HEK293 (cell line): ENCODE results near the gene LRRC7.

Experiments used
- MEIS1 ChIP-seq: sonication (generic); formaldehyde crosslinking; IDR thresholded peaks from 2 replicates; pipeline ENCODE4 v1.8.1; 2022; ENCODE audit warnings: missing genetic modification reagents, mild to moderate bottlenecking, borderline replicate concordance
- MYNN ChIP-seq: fragments of 450-650 bp; formaldehyde crosslinking; IDR thresholded peaks from 2 replicates; pipeline ENCODE4 v1.5.1; 2016; ENCODE audit warnings: missing biosample characterization, missing genetic modification characterization, borderline replicate concordance
- OSR2 ChIP-seq: fragments of 450-650 bp; formaldehyde crosslinking; IDR thresholded peaks from 2 replicates; pipeline ENCODE4 v1.5.1; 2016; ENCODE audit warnings: missing biosample characterization, missing genetic modification characterization
- ZBTB49 ChIP-seq: fragments of 450-650 bp; formaldehyde crosslinking; IDR thresholded peaks from 2 replicates; pipeline ENCODE4 v1.5.1; 2016; ENCODE audit warnings: missing biosample characterization, missing genetic modification characterization, low read depth
- ZNF138 ChIP-seq: fragments of 450-650 bp; formaldehyde crosslinking; IDR thresholded peaks from 2 replicates; pipeline ENCODE4 v1.5.1; 2016; ENCODE audit warnings: missing biosample characterization, missing genetic modification characterization, borderline replicate concordance
- ZNF140 ChIP-seq: fragments of 450-650 bp; formaldehyde crosslinking; IDR thresholded peaks from 2 replicates; pipeline ENCODE4 v1.5.1; 2016; ENCODE audit warnings: missing biosample characterization, missing genetic modification characterization
- ZNF23 ChIP-seq: fragments of 450-650 bp; formaldehyde crosslinking; IDR thresholded peaks from 2 replicates; pipeline ENCODE4 v1.5.1; 2016; ENCODE audit warnings: missing biosample characterization, missing genetic modification characterization, borderline replicate concordance
- ZNF501 ChIP-seq: fragments of 450-650 bp; formaldehyde crosslinking; IDR thresholded peaks from 2 replicates; pipeline ENCODE4 v1.5.1; 2016; ENCODE audit warnings: missing biosample characterization, missing genetic modification characterization
- ZNF664 ChIP-seq: fragments of 450-650 bp; formaldehyde crosslinking; IDR thresholded peaks from 2 replicates; pipeline ENCODE4 v1.5.1; 2016; ENCODE audit warnings: missing biosample characterization, missing genetic modification characterization
- ZNF791 ChIP-seq: fragments of 450-650 bp; formaldehyde crosslinking; IDR thresholded peaks from 2 replicates; pipeline ENCODE4 v1.5.1; 2016; ENCODE audit warnings: missing biosample characterization, missing genetic modification characterization
- TF ChIP-seq, protein P1 (sequence below): fragments of 450-650 bp; formaldehyde crosslinking; IDR thresholded peaks from 2 replicates; pipeline ENCODE4 v1.5.1; 2016; ENCODE audit warnings: missing biosample characterization, missing genetic modification characterization
- TF ChIP-seq, protein P2 (sequence below): sonication (generic); formaldehyde crosslinking; IDR thresholded peaks from 2 replicates; pipeline ENCODE4 v1.8.1; 2022; ENCODE audit warnings: mild to moderate bottlenecking, moderate library complexity, missing genetic modification reagents
- TF ChIP-seq, protein P3 (sequence below): fragments of 450-650 bp; formaldehyde crosslinking; IDR thresholded peaks from 2 replicates; pipeline ENCODE4 v1.5.1; 2016; ENCODE audit warnings: missing biosample characterization, missing genetic modification characterization

DNA sequence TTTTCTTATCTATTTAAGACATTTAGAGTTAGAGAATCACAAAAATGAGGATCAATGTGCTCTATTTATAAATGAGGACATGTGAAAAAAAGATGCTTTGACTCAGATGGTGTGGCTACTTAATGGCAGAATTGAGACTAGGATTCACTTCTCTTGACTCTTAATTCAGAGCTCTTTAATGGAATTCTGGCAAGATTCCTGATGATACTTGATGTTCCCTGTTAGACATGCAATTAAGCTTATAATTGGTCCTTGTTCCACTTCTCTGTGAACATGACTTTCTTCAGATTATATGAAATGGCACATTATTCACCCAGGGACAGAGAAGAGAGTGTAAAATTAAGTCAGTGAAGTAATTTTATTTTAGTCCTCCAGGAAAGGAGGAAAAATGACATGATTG lies 165.3 kb downstream of the LRRC7 start:
- no peak for TF ChIP-seq OSR2
- TF ChIP-seq ZBTB49 (tag by site-specific recombination) = no peak
- TF ChIP-seq, protein P1, sequence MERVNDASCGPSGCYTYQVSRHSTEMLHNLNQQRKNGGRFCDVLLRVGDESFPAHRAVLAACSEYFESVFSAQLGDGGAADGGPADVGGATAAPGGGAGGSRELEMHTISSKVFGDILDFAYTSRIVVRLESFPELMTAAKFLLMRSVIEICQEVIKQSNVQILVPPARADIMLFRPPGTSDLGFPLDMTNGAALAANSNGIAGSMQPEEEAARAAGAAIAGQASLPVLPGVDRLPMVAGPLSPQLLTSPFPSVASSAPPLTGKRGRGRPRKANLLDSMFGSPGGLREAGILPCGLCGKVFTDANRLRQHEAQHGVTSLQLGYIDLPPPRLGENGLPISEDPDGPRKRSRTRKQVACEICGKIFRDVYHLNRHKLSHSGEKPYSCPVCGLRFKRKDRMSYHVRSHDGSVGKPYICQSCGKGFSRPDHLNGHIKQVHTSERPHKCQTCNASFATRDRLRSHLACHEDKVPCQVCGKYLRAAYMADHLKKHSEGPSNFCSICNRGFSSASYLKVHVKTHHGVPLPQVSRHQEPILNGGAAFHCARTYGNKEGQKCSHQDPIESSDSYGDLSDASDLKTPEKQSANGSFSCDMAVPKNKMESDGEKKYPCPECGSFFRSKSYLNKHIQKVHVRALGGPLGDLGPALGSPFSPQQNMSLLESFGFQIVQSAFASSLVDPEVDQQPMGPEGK = no peak
- no peak for TF ChIP-seq ZNF791 (tag by site-specific recombination)
- TF ChIP-seq, protein P2, sequence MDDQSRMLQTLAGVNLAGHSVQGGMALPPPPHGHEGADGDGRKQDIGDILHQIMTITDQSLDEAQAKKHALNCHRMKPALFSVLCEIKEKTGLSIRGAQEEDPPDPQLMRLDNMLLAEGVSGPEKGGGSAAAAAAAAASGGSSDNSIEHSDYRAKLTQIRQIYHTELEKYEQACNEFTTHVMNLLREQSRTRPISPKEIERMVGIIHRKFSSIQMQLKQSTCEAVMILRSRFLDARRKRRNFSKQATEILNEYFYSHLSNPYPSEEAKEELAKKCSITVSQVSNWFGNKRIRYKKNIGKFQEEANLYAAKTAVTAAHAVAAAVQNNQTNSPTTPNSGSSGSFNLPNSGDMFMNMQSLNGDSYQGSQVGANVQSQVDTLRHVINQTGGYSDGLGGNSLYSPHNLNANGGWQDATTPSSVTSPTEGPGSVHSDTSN (CRISPR knock-in tag) = no peak
- TF ChIP-seq, protein P3, sequence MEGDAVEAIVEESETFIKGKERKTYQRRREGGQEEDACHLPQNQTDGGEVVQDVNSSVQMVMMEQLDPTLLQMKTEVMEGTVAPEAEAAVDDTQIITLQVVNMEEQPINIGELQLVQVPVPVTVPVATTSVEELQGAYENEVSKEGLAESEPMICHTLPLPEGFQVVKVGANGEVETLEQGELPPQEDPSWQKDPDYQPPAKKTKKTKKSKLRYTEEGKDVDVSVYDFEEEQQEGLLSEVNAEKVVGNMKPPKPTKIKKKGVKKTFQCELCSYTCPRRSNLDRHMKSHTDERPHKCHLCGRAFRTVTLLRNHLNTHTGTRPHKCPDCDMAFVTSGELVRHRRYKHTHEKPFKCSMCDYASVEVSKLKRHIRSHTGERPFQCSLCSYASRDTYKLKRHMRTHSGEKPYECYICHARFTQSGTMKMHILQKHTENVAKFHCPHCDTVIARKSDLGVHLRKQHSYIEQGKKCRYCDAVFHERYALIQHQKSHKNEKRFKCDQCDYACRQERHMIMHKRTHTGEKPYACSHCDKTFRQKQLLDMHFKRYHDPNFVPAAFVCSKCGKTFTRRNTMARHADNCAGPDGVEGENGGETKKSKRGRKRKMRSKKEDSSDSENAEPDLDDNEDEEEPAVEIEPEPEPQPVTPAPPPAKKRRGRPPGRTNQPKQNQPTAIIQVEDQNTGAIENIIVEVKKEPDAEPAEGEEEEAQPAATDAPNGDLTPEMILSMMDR (tag by site-specific recombination) = no peak
- no peak for TF ChIP-seq ZNF501
- TF ChIP-seq MEIS1 = no peak
- TF ChIP-seq ZNF23 = no peak
- TF ChIP-seq ZNF138 (tag by site-specific recombination) = no peak
- no peak for TF ChIP-seq ZNF664
- no peak for TF ChIP-seq MYNN (tag by site-specific recombination)
- no peak for TF ChIP-seq ZNF140 (tag by site-specific recombination)
